ENCODE data around the gene FIG4. TPM values are rescaled to one million over a fixed set of nuclear protein-coding genes. Genes with fewer than 3 reads are reported as not detected.

The FIG4 gene
- polyA plus RNA-seq, 1 donor from 2014 or later = 35.4 TPM

DNA sequence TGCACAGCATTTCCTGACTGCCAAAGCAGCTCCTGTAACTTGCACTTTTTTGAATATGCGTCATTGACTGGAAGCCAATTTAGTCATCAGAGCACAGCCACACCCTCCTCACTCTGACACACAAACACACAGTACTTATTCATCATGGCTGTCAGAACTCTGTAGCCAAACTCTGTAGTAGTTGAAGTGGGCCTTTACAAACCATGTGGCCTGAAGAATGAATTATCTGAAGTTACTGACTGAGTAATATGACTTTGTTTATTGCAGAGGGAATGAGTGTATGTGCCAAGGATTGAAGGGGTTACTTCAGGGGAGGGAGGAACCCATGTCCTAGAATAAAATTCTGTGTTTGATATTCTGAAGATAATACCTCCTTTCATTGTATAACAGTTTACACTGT is 102.7 kb downstream of the FIG4 start:
- TF ChIP-seq EZH2 (IDR thresholded peaks at IDR 0.05; ENCODE audit: borderline replicate concordance, insufficient read depth, low read length, poor library complexity, severe bottlenecking) (no peak), TAF1 (IDR thresholded peaks at IDR 0.05; ENCODE audit: low read depth) (no peak), POLR2AphosphoS5 (IDR thresholded peaks at IDR 0.05) (no peak), SMC3 (conservative IDR thresholded peaks at IDR 0.05; ENCODE audit: poor library complexity) (no peak), MXI1 (conservative IDR thresholded peaks at IDR 0.05; ENCODE audit: poor library complexity, severe bottlenecking) (no peak), RAD21 (conservative IDR thresholded peaks at IDR 0.05) (no peak), EP300 (conservative IDR thresholded peaks at IDR 0.05; ENCODE audit: poor library complexity, severe bottlenecking) (no peak)
- TF ChIP-seq, protein P1, sequence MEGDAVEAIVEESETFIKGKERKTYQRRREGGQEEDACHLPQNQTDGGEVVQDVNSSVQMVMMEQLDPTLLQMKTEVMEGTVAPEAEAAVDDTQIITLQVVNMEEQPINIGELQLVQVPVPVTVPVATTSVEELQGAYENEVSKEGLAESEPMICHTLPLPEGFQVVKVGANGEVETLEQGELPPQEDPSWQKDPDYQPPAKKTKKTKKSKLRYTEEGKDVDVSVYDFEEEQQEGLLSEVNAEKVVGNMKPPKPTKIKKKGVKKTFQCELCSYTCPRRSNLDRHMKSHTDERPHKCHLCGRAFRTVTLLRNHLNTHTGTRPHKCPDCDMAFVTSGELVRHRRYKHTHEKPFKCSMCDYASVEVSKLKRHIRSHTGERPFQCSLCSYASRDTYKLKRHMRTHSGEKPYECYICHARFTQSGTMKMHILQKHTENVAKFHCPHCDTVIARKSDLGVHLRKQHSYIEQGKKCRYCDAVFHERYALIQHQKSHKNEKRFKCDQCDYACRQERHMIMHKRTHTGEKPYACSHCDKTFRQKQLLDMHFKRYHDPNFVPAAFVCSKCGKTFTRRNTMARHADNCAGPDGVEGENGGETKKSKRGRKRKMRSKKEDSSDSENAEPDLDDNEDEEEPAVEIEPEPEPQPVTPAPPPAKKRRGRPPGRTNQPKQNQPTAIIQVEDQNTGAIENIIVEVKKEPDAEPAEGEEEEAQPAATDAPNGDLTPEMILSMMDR (IDR thresholded peaks at IDR 0.05; ENCODE audit: poor library complexity, severe bottlenecking) = no peak
- TF ChIP-seq, protein P2, sequence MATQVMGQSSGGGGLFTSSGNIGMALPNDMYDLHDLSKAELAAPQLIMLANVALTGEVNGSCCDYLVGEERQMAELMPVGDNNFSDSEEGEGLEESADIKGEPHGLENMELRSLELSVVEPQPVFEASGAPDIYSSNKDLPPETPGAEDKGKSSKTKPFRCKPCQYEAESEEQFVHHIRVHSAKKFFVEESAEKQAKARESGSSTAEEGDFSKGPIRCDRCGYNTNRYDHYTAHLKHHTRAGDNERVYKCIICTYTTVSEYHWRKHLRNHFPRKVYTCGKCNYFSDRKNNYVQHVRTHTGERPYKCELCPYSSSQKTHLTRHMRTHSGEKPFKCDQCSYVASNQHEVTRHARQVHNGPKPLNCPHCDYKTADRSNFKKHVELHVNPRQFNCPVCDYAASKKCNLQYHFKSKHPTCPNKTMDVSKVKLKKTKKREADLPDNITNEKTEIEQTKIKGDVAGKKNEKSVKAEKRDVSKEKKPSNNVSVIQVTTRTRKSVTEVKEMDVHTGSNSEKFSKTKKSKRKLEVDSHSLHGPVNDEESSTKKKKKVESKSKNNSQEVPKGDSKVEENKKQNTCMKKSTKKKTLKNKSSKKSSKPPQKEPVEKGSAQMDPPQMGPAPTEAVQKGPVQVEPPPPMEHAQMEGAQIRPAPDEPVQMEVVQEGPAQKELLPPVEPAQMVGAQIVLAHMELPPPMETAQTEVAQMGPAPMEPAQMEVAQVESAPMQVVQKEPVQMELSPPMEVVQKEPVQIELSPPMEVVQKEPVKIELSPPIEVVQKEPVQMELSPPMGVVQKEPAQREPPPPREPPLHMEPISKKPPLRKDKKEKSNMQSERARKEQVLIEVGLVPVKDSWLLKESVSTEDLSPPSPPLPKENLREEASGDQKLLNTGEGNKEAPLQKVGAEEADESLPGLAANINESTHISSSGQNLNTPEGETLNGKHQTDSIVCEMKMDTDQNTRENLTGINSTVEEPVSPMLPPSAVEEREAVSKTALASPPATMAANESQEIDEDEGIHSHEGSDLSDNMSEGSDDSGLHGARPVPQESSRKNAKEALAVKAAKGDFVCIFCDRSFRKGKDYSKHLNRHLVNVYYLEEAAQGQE (IDR thresholded peaks at IDR 0.05; ENCODE audit: borderline replicate concordance) = no peak
- Histone ChIP-seq H3K4me2 (ENCODE audit: low read length) (no peak overlapping the region), H3K9ac (ENCODE audit: low read length) (no peak overlapping the region), H3K27ac (ENCODE audit: low read length) (no peak overlapping the region), H3K9me2 (ENCODE audit: insufficient read depth, low read length) (no peaks in the 10 kb centered on the region), H3K27me3 (ENCODE audit: insufficient read depth, low read depth, low read length) (no peaks in the 10 kb centered on the region), H2AFZ (ENCODE audit: low read depth, low read length) (no peak overlapping the region), H4K20me1 (ENCODE audit: insufficient read depth) (no peaks in the 10 kb centered on the region), H3K36me3 (ENCODE audit: insufficient read depth, low read length) (no peaks in the 10 kb centered on the region), H3K9me3 (ENCODE audit: low read length) (no peaks in the 10 kb centered on the region), H3K79me2 (replicated peaks; ENCODE audit: insufficient read depth, low read length) (no peaks in the 10 kb centered on the region), H3K4me3 (ENCODE audit: low read length) (no peak overlapping the region), H3F3A (ENCODE audit: insufficient read depth, low read length, poor library complexity, severe bottlenecking) (no peaks in the 10 kb centered on the region)

DNA sequence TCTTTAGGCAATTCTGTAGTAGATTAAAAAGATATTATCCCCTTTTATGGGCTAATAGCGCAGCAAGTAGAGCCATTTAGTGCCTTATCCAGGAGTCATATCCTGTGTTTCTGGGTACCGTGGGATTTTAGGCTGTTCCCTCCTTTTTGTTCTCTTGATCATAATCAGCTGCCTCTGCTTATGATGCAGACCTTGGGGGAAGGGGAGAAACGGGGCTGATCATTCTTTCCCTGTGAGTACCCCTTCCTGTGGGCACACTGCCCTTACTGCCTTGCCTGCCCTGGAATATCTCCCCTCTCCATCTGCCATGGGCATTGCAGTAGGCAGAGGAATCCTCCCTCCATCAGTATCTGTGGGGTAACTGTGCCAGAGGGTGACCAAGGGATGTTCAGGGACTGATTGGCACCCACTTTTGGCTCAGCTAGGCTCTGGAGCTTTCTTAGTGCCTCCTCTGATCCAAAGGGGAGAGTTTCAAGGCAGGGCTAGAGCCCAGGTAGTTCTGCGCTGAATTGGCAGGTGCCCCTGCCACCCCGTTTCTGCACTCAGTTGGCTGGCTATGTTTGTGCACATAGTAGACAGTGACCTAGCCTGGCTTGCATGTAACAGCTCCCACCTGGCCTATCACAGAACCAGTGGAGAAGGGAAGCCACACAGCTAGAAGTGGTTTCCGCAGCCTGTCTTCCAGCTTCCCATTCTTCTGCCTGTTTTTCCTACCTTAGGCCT is 103.3 kb downstream of the FIG4 start:
- H3K9ac ChIP-seq (ENCODE audit: low read length) = no peak overlapping the region
- no peak overlapping the region for H3K4me2 ChIP-seq (ENCODE audit: low read length)

More for the DNA sequence above, 103.3 kb downstream of the FIG4 start:
- Histone ChIP-seq H3K4me3 (ENCODE audit: low read length) (no peak overlapping the region), H4K20me1 (ENCODE audit: insufficient read depth) (no peaks in the 10 kb centered on the region), H3K79me2 (replicated peaks; ENCODE audit: insufficient read depth, low read length) (no peaks in the 10 kb centered on the region), H3K9me3 (ENCODE audit: low read length) (no peaks in the 10 kb centered on the region), H3K9me2 (ENCODE audit: insufficient read depth, low read length) (no peaks in the 10 kb centered on the region), H3K27me3 (ENCODE audit: insufficient read depth, low read depth, low read length) (no peaks in the 10 kb centered on the region), H3K36me3 (ENCODE audit: insufficient read depth, low read length) (no peaks in the 10 kb centered on the region), H3F3A (ENCODE audit: insufficient read depth, low read length, poor library complexity, severe bottlenecking) (no peaks in the 10 kb centered on the region), H2AFZ (ENCODE audit: low read depth, low read length) (no peak overlapping the region), H3K27ac (ENCODE audit: low read length) (no peak overlapping the region)
- TF ChIP-seq EZH2 (IDR thresholded peaks at IDR 0.05; ENCODE audit: borderline replicate concordance, insufficient read depth, low read length, poor library complexity, severe bottlenecking) (no peak), TAF1 (IDR thresholded peaks at IDR 0.05; ENCODE audit: low read depth) (no peak), EP300 (conservative IDR thresholded peaks at IDR 0.05; ENCODE audit: poor library complexity, severe bottlenecking) (no peak), MXI1 (conservative IDR thresholded peaks at IDR 0.05; ENCODE audit: poor library complexity, severe bottlenecking) (no peak), SMC3 (conservative IDR thresholded peaks at IDR 0.05; ENCODE audit: poor library complexity) (no peak), POLR2AphosphoS5 (IDR thresholded peaks at IDR 0.05) (no peak), RAD21 (conservative IDR thresholded peaks at IDR 0.05) (no peak)
- TF ChIP-seq, protein P2 (IDR thresholded peaks at IDR 0.05; ENCODE audit: borderline replicate concordance) = no peak
- TF ChIP-seq, protein P1 (IDR thresholded peaks at IDR 0.05; ENCODE audit: poor library complexity, severe bottlenecking) = no peak
